Testis (tissue), 3 donors: ENCODE measurements around the gene CDCA8. TPM values are rescaled to one million over a fixed set of nuclear protein-coding genes. Genes with fewer than 3 reads are reported as not detected.
A peak's percentile ranks its signal among the peaks of the same experiment; 100 is the strongest.

Experiments used
- DNase-seq: peaks from one replicate; pipeline ENCODE4 v3.0.0-alpha.2; 2019
- H3K27ac ChIP-seq, 2 donors: fragments of 200-600 bp; sonication (generic); one replicate each; pipeline ENCODE4 v1.5.1; 2019
- H3K27me3 ChIP-seq: fragments of 200-600 bp; sonication (generic); one replicate; pipeline ENCODE4 v1.5.1; 2019
- H3K36me3 ChIP-seq: fragments of 200-600 bp; sonication (generic); one replicate; pipeline ENCODE4 v1.5.1; 2017; ENCODE audit warnings: low read depth; ENCODE audit errors: missing control alignments
- H3K4me1 ChIP-seq: fragments of 200-600 bp; sonication (generic); one replicate; pipeline ENCODE4 v1.5.1; 2019
- H3K4me3 ChIP-seq, 2 donors: fragments of 200-600 bp; sonication (generic); one replicate each; pipeline ENCODE4 v1.5.1; 2017 to 2019
- H3K9me3 ChIP-seq: fragments of 200-600 bp; sonication (generic); one replicate; pipeline ENCODE4 v1.5.1; 2017
- CTCF ChIP-seq, 3 experiments: fragments of 450-650 bp in 2 of 3; fragments of 200-600 bp in 1 of 3; sonication (generic) in 1 of 3; IDR thresholded peaks; one replicate each; pipeline ENCODE4 v1.5.1; 2016 to 2019; ENCODE audit warnings: antibody characterized with exemption in 3 of 3, mild to moderate bottlenecking in 2 of 3, moderate library complexity in 1 of 3
- POLR2A ChIP-seq: fragments of 450-650 bp; IDR thresholded peaks from one replicate; pipeline ENCODE4 v1.6.1; 2017; ENCODE audit warnings: antibody characterized with exemption, mild to moderate bottlenecking, moderate library complexity
- WGBS, 2 donors: methylation state at CpG; one replicate each; pipeline ENCODE4 v1.1.5; 2018; 5-methylcytosine and 5-hydroxymethylcytosine counted together
- intact Hi-C: fragments of 100-400 bp; cut with DNase I; formaldehyde crosslinking; loops from one replicate; pipeline ENCODE4 v1.15.1; 2023; ENCODE audit warnings: low total_unique reads
- polyA plus RNA-seq: library from polyadenylated mRNA; stranded (reverse); fragments of 350-450 nt; fragmentation: Illumina TruSeq; extraction: RNeasy Lipid Tissue Mini Kit (QIAGEN cat#74804); gene quantifications from one replicate; pipeline ENCODE4 v1.2.3, GENCODE V29; 2014; ENCODE audit warnings: low read depth, low replicate concordance; ENCODE audit not compliant: insufficient read depth
- total RNA-seq, 2 donors: library from RNA; depleted of rRNA; stranded (reverse); fragments of >200 nt; gene quantifications; one replicate each; pipeline ENCODE4 v1.2.3, GENCODE V29; 2016

CDCA8 gene
- total and polyA plus RNA-seq, 3 donors from 2014 or later: 21.0 to 52.4 (median 28.1) TPM

- Histone ChIP-seq H3K9me3 (no peaks in the 10 kb centered on the region), H3K4me3 (no peak overlapping the region), H3K36me3 (no peaks in the 10 kb centered on the region), H3K27ac (no peak overlapping the region), H3K4me1 (peaks cover 4% of the 10 kb centered on the region), H3K27me3 (no peaks in the 10 kb centered on the region)
- WGBS, 2 donors: 42 to 51% methylated on average over 11 of the region's 11 CpGs
- intact Hi-C loops: no loop called here
- no peak for DNase-seq
- TF ChIP-seq CTCF (IDR thresholded peaks at IDR 0.05) (no peak), POLR2A (no peak)
Measured at GRCh38 chr1:37723390-37724078, 31.2 kb downstream of the CDCA8 start.

GRCh38 chr1:37724575-37724974, 32.3 kb downstream of the CDCA8 start:
- Histone ChIP-seq H3K4me1 (peaks cover 4% of the 10 kb centered on the region), H3K27ac (no peak overlapping the region), H3K36me3 (no peaks in the 10 kb centered on the region), H3K27me3 (no peaks in the 10 kb centered on the region), H3K4me3 (no peak overlapping the region), H3K9me3 (no peaks in the 10 kb centered on the region)
- TF ChIP-seq POLR2A (no peak), CTCF (IDR thresholded peaks at IDR 0.05) (no peak)
- intact Hi-C loops: no loop called here
- DNase-seq: no peak
- 88 to 92% methylated on average over 6 of the region's 6 CpGs for WGBS, 2 donors

- intact Hi-C loops: no loop called here
- no peaks in the 10 kb centered on the region for H3K9me3 ChIP-seq
- WGBS, 2 donors: 57 to 67% methylated on average over 11 to 14 of the region's 14 CpGs
- H3K36me3 ChIP-seq: no peaks in the 10 kb centered on the region
- no peaks in the 10 kb centered on the region for H3K27me3 ChIP-seq
- peak; percentile 51 for DNase-seq
- no peak overlapping the region for H3K4me3 ChIP-seq
- H3K4me1 ChIP-seq: peaks cover 4% of the 10 kb centered on the region
- no peak for TF ChIP-seq POLR2A
- TF ChIP-seq CTCF (IDR thresholded peaks at IDR 0.05): no peak
- no peak overlapping the region for H3K27ac ChIP-seq
Measured at GRCh38 chr1:37725851-37726613, 33.7 kb downstream of the CDCA8 start.

- H3K4me3 ChIP-seq: no peak overlapping the region
- no peaks in the 10 kb centered on the region for H3K27me3 ChIP-seq
- H3K9me3 ChIP-seq: no peaks in the 10 kb centered on the region
- H3K4me1 ChIP-seq: peaks cover 4% of the 10 kb centered on the region
- H3K36me3 ChIP-seq: no peaks in the 10 kb centered on the region
- H3K27ac ChIP-seq: no peak overlapping the region
- no peak for DNase-seq
- 61 to 62% methylated on average over 8 to 13 of the region's 15 CpGs for WGBS, 2 donors
- intact Hi-C loops: no loop called here
- no peak for TF ChIP-seq CTCF (IDR thresholded peaks at IDR 0.05)
- no peak for TF ChIP-seq POLR2A
Measured at GRCh38 chr1:37726751-37727585, 34.7 kb downstream of the CDCA8 start.
